Urinary bladder (tissue), 4 donors: ENCODE results near the gene AMPD2. TPM values are rescaled to one million over a fixed set of nuclear protein-coding genes. Genes with fewer than 3 reads are reported as not detected.
"Not testable (repeated sequence)": the region's sequence is repeated elsewhere in the genome, so short reads cannot be mapped to it uniquely, and the experiment has no call there.

Experiments used
- DNase-seq: peaks from one replicate; pipeline ENCODE4 v3.0.0-alpha.2; 2015; ENCODE audit errors: extremely low spot score
- H3K27ac ChIP-seq: one replicate; pipeline ENCODE4 v1.5.1; 2013; ENCODE audit warnings: low read depth, mild to moderate bottlenecking, moderate library complexity
- H3K36me3 ChIP-seq: one replicate; pipeline ENCODE4 v1.6.1; 2013; ENCODE audit warnings: mild to moderate bottlenecking, moderate library complexity; ENCODE audit not compliant: insufficient read depth
- H3K4me1 ChIP-seq: one replicate; pipeline ENCODE4 v1.6.1; 2013; ENCODE audit warnings: mild to moderate bottlenecking, moderate library complexity; ENCODE audit not compliant: insufficient read depth
- H3K4me3 ChIP-seq: one replicate; pipeline ENCODE4 v1.5.1; 2013; ENCODE audit warnings: low read depth, low read length
- WGBS: extraction: QIAGEN DNeasy Blood & Tissue Kit; methylation state at CpG from one replicate; pipeline ENCODE4 v1.1.7; 2013; 5-methylcytosine and 5-hydroxymethylcytosine counted together
- polyA plus RNA-seq: library from polyadenylated mRNA; stranded (reverse); fragments of 200-250 nt; gene quantifications from one replicate; pipeline ENCODE4 v1.2.3, GENCODE V29; 2013
- small RNA-seq: library from RNA; depleted of rRNA; stranded (forward); fragments of <200 nt; gene quantifications from one replicate; pipeline ENCODE3, GENCODE V24; 2014
- total RNA-seq: library from RNA; depleted of rRNA; stranded (reverse); fragments of >200 nt; gene quantifications from one replicate; pipeline ENCODE4 v1.2.3, GENCODE V29; 2014
- donor health status: healthy with polysubstance abuse.
- donor health status: healthy.

AMPD2 gene
- total and polyA plus RNA-seq, 2 donors, result 29.2 to 36.1 TPM

DNA sequence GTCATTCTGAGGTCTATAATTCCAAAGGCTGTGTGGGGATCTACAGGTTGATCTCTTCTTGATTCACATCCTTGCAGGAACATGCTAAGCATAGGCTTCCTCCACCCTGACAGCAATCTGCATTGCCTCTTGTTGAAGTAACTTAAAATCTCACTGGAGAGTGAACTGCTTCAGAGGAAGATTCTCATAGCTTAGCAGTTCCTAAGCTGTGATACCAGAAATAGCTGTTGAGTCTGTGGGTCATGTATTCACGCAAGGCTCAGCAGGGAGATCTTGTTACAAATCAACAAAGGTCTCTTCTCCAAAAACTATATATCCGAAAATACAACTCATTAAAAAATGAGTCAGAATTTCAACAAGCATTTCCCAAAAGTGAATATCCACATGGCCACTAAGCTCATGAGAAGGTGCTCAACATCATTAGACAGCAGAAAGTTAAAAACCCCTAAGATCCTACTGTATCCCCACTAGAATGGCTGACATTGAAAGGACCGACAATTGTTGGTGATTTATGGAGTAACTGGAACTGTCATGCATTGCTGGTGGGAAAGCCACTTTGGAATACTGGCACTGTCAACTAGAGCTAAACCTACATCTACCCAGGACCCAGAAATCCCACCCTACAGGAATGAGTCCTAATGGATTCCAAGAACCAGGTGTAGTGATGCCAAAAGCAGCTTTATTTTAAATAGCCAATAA is 57.2 kb downstream of the AMPD2 start:
- DNase-seq, H3K4me3 ChIP-seq, H3K4me1 ChIP-seq, H3K36me3 ChIP-seq, H3K27ac ChIP-seq: not testable (repeated sequence)
- 64% methylated on average over 3 of the region's 3 CpGs for WGBS

DNA sequence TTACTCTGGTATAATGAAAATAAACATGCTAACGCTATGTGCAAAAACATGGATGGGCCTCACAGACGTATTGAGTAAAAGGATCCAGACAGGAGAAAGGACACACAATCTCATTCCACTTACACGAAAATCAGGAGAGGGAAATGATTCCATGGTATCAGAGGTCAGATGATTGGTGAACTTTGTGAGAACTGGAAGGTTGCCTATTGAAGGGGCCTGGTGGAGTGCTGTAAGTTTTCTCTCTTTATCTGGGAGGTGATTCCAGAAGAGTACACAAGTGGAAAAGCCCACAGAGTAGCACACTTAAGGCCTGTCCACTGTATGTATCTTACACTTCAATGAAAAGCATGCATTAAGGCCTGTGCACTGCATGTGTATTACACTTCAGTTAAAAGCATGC is 57.8 kb downstream of the AMPD2 start:
- H3K4me1 ChIP-seq, result no peaks in the 10 kb centered on the region
- no peak overlapping the region for H3K27ac ChIP-seq
- 76% methylated on average over 3 of the region's 3 CpGs for WGBS
- no peak overlapping the region for H3K4me3 ChIP-seq
- DNase-seq, result no peak
- no peaks in the 10 kb centered on the region for H3K36me3 ChIP-seq

DNA sequence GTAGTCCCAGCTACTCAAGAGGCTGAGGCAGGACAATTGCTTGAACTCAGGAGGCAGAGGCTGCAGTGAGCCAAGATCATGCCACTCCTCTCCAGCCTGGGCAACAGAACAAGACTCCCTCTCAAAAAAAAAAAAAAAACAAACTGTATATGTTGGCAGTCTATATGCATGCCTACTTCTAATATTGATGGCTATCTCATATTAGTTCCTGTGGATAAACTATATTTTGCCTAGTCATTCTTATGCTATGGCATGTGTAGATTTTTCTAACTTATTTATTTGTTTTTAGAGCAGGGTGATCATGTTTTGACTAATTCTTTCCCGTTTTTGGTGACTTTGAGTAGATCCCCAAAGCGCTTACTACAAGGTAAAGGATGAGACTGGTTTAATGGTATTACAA is 59.0 kb downstream of the AMPD2 start:
- WGBS, result 89% methylated on average over 2 of the region's 2 CpGs
- not testable (repeated sequence) for H3K4me1 ChIP-seq

More for the DNA sequence above, 59.0 kb downstream of the AMPD2 start:
- not testable (repeated sequence) for DNase-seq, H3K27ac ChIP-seq, H3K4me3 ChIP-seq, H3K36me3 ChIP-seq

Small RNA genes lying within 50 kb of the gene (small RNA-seq; reads per million reads assigned to genes)
- gene RNU6V, result not detected

Other genes starting within 250 kb of the AMPD2 start
- gene SORT1, start 221.9 kb upstream of the AMPD2 start, total RNA-seq, result 26.5 TPM
- 30.6 TPM for gene SORT1, start 221.9 kb upstream of the AMPD2 start, polyA plus RNA-seq
- gene PSMA5, start 193.4 kb upstream of the AMPD2 start, total RNA-seq, result 35.5 TPM
- 53.5 TPM for gene PSMA5, start 193.4 kb upstream of the AMPD2 start, polyA plus RNA-seq
- 2.4 TPM for gene SYPL2, start 153.3 kb upstream of the AMPD2 start, total RNA-seq
- gene SYPL2, start 153.3 kb upstream of the AMPD2 start, polyA plus RNA-seq, result 4.5 TPM
- gene ATXN7L2, start 135.9 kb upstream of the AMPD2 start, total RNA-seq, result 2.0 TPM
- 4.0 TPM for gene ATXN7L2, start 135.9 kb upstream of the AMPD2 start, polyA plus RNA-seq
- gene CYB561D1, start 125.7 kb upstream of the AMPD2 start, total RNA-seq, result 4.0 TPM
- gene CYB561D1, start 125.7 kb upstream of the AMPD2 start, polyA plus RNA-seq, result 9.4 TPM
- gene AMIGO1, start 110.1 kb upstream of the AMPD2 start, total RNA-seq, result 2.9 TPM
- 6.4 TPM for gene AMIGO1, start 110.1 kb upstream of the AMPD2 start, polyA plus RNA-seq
- gene GPR61, start 80.0 kb upstream of the AMPD2 start, total RNA-seq, result 0.11 TPM
- gene GPR61, start 80.0 kb upstream of the AMPD2 start, polyA plus RNA-seq, result not detected
- gene GNAI3, start 71.2 kb upstream of the AMPD2 start, total RNA-seq, result 17.4 TPM
- 5.1 TPM for gene GNAI3, start 71.2 kb upstream of the AMPD2 start, polyA plus RNA-seq
- not detected for gene GNAT2, start 221 bp upstream of the AMPD2 start, total RNA-seq
- not detected for gene GNAT2, start 221 bp upstream of the AMPD2 start, polyA plus RNA-seq
- gene GSTM4, start 36.3 kb downstream of the AMPD2 start, total RNA-seq, result 12.4 TPM
- 58.2 TPM for gene GSTM4, start 36.3 kb downstream of the AMPD2 start, polyA plus RNA-seq
- 78.0 TPM for gene GSTM2, start 48.2 kb downstream of the AMPD2 start, total RNA-seq
- gene GSTM2, start 48.2 kb downstream of the AMPD2 start, polyA plus RNA-seq, result 77.9 TPM
- gene GSTM1, start 68.0 kb downstream of the AMPD2 start, total RNA-seq, result not detected
- gene GSTM1, start 68.0 kb downstream of the AMPD2 start, polyA plus RNA-seq, result 1.1 TPM
- gene GSTM5, start 92.4 kb downstream of the AMPD2 start, total RNA-seq, result 18.2 TPM
- 25.2 TPM for gene GSTM5, start 92.4 kb downstream of the AMPD2 start, polyA plus RNA-seq
- gene GSTM3, start 121.2 kb downstream of the AMPD2 start, total RNA-seq, result 67.5 TPM
- gene GSTM3, start 121.2 kb downstream of the AMPD2 start, polyA plus RNA-seq, result 116 TPM
- not detected for gene EPS8L3, start 144.1 kb downstream of the AMPD2 start, total RNA-seq
- gene EPS8L3, start 144.1 kb downstream of the AMPD2 start, polyA plus RNA-seq, result 0.23 TPM